Hematopoietic multipotent progenitor cell treated with erythropoietin and hydrocortisone succinate and interleukin-3 and kit ligand, for 4 days (in vitro differentiated cells): Measurements from ENCODE around the gene CFAP54.

Experiments used
- DNase-seq: peaks from one replicate; pipeline ENCODE4 v3.0.0-alpha.2; 2015

Gene CFAP54

DNA sequence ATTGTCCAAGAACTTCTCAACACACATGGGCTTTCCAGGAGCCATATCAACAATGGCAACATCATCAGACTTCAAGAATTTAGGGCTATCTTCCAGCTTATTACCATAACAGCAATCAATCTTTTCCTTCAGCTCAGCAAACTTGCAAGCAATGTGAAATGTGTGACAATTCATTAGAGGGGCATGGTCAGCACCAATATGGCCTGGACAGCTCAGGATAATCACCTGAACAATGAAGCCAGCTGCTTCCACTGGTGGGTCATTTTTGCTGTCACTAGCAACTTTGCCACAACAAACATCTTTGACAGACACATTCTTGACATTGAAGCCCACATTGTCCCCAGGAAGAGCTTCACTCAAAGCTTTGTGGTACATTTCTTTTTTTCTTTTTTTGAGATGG lies 411.8 kb downstream of the CFAP54 start:
- DNase-seq, result no peak

DNA sequence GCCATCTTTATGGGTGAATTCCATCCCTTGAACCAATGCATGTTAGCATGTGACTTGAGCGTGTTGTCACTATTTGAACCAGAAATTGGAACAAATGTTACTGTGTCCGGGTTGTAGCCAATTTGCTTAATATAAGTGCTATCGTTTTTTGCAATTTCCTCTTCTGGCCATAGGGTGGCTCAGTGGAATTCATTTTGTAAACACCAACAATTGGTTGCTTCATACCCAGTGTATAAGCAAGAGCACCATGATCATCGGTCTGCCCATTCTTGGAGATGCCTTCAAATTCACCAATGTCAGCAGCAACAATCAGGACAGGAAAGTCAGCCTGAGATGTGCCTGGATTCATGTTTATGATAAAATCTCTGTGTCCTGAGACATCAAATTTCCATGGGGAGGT lies 412.7 kb downstream of the CFAP54 start:
- DNase-seq, result peak; percentile 42

DNA sequence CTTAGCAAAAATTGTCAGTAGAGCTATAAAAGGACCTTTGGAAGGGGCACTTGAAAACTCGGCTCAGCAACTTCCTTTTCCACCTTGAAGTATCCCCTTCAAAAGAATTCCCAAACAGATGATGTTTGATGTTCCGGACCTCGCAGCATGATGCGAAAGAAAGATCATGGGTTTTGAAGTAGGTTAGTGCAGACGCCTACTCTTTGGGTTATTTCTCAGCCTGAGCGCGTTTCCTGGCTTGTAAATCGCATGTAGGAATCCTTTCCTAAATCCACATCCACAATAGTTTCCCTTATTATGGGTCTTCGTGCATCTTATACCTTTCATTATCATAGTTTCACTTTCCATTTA lies 417.1 kb downstream of the CFAP54 start:
- DNase-seq, result no peak

DNA sequence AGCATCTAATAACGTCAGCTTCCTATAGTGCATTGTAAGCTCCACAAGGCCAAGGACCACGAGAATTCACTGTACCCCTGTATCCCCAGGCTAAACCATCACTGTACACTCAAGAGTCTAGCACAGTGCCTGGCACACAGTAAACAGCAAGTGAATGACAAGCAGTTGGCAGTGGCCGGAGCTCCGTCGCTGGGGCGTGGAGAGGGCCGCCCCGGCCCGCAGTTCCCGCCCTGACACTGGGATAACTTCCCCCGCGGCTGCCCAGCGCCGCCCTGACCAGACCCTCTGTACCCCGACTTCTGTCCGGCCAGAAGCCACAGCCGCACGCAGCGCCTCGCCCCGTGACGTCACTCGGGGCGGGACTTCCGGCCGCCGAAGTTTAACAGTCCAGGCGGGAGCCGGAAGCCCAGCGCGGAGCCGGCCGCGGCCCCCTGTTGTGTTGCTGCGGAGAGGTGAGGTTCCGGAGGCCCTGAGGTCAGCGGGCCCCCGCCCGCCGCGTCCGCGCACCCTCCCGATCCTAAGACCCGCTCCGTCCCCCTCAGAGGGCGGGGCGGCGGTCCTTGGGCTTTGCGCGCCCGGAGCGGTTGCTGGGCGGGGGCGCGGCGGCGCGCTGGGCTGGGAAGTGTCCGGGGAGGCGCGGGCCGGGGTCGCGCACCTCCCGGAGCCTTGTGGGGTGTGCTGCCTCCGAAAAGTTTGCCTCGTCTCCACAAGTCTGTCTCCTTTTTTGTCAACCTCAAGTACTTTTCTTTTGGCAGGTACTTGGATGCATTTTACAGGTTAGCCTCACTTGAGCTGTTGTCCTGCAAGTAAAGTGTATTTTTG lies 417.7 kb downstream of the CFAP54 start, which contains the start of gene NEDD1:
TSS of gene NEDD1 (plus strand) at position 409 of the 822 bp plus-strand sequence. CDS start 2,503 bp downstream, outside the sequence.
- DNase-seq, result peak; percentile 93

DNA sequence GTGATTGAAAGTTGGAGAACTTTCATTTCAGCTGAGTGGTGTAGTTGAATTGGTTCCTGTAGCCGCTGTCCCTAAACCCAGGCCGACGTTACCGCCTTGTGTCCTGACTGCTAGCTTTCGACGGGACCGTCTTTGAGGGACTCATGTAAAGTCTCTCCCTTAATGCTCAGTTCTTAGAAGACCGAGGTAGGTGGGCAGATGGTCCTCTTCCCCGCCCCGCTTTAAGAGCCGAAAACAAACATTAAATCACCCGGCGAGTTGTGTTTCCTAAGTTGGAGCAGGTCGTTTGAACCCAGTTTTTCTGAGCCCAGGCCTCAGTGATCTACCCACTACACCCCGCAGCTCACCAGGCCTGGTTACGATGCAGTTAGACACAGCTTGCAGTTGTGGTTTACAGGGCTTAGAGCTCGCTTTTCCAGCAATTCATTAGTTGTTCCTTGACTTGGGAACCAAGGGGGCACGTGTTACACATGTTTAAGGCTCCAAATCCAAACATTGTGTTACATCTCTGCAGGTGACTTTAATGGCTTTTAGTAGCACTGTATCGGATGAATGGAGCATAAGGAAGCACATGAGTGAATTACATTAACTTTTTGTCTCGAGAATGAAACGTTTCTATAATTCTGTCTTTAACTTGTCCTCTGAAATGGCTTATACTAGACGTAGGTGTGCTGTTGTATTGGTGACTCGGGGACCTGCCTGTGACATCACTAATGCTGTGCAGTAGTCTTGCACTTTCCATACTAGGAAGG lies 418.5 kb downstream of the CFAP54 start:
- peak; percentile 54 for DNase-seq

DNA sequence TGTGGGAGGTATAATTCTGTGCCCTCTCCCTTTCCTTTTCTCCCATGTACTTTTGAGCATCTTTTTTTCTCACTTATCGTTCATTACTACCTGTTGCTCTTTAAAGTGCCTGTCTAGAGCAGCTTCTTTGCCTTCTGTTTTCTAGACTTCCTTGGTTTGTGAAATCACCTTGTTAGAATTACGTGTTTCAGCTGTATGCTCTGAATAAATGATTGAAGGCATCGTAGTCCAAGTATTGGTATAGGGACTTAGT lies 419.0 kb downstream of the CFAP54 start:
- no peak for DNase-seq

DNA sequence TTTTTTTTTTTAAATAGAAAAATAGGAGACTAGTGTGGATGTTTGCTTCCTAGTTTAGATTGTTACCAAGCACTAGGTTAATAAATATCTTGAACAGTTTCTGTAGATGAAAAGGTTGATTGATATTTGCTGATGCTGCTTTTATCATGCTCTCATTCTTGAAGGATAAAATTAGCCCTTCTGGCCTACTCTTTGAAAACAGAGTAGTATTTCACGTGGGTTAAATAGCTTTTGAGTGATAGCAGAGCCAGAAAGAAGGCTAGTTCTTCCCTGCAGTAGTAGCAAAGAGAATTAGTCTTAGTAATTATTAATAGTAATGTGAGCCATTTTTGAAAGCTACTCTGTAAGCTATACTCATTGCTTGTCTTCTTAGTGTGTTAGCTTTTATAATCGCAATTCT lies 422.9 kb downstream of the CFAP54 start:
- DNase-seq, result no peak

DNA sequence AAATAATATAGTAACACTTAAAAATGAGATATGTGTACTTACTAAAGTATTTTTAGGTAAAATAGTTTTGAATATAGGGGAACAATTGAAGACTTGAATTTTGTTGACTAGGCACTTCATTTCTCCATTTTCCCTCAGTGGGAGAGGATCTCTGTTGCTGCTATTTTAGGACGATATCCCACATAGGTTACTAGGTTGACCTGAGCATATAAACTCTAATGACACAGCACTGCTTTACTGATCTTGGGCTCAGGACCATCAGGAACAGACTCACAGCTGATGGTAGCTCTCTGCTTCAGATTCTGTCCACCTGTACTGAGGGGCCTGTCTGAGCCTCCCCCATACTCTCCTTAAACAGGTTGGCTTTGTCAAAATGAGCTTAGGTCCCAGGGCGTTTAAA lies 423.6 kb downstream of the CFAP54 start:
- no peak for DNase-seq

DNA sequence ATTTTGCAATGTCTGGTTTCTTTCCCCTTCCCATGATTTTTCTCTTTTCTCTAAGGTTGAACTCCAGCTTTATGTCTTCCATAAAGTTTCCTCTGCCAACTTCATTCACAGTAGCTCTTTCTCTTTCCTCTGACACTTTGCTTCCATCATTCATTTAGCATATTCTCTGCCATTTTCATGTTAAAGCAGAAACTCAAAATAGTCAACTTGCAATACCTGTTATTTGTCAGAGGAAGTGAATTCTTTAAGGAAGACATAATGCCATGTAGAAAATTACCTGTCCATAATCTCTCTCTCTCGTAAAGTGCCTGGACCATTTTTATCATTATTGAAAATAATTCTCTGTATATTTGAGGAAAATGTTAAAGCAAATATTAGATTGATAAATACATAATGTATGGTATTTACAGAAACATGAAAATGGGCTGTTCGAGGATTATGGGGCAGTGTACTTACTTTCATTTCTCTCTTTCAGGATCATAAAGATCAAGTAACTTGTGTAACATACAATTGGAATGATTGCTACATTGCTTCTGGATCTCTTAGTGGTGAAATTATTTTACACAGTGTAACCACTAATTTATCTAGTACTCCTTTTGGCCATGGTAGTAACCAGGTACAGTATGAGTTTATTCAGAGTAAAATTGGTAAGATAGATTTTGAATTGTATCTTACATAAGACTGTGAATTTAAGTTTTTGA lies 430.3 kb downstream of the CFAP54 start:
- DNase-seq, result no peak
